Activated T-cell treated with anti-CD3 and anti-CD28 coated beads for 1 hour (primary cell): Measurements from ENCODE around the gene CSNK1G3.
"Not testable (repeated sequence)": the region's sequence is repeated elsewhere in the genome, so short reads cannot be mapped to it uniquely, and the experiment has no call there.

Experiments used
- DNase-seq: peaks from one replicate; pipeline ENCODE4 v3.0.0-alpha.2; 2020; ENCODE audit warnings: low read depth

Gene CSNK1G3

DNA sequence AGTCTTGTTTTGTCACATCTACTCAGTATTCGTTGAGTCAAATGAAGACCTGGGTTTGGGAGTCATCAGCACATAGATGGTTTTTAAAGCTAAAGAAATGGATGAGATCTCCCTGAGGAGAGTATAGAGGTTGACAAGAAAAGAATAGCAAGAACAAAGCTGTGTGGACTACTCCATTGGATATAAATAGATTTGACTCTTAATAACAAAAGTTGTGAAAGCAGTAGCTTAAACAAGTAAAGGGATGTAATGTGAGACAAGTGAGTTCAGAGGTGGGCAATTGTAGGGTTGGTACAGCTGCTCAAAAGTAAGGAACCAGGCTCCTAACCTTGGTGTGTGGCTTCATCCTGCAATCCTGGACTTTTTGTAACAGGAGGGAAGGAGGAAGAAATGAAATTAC is 49.3 kb downstream of the CSNK1G3 start:
- DNase-seq, result no peak

DNA sequence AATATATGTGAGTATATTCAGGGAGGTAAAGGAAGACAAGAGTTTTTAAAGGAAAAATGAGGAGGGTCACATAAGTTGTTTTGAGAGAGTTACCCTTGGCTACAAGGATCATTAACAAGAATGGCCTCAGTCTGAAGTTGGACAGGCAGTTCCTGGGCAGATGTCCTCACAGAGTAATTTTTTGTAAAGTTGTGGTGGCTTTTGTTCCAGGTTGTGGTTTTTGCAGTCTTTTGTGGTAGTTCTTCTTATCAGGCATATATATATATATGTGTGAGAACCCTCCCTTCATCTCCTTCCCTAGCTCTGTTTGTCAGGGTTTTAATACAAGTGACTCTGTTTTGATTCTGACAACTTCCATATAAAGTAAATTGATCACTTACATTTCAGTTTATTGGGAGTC is 60.0 kb downstream of the CSNK1G3 start:
- no peak for DNase-seq

DNA sequence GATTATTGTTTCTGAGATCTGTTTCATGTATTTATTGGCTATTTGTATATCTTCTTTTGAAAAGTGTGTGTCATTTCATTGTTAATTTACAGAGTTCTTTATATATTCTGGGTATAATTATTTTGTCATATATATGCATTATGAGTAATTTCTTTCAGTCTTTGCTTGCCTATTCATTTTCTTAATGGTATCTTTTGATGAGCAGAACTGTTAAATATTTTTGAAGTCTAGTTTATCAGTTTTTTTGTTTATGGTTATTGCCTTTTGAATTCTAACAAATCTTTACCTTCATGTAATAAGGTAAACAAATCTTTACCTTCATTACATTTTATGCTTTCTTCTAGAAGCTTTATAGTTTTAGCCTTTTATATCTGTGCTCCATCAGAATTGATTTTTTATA is 66.4 kb downstream of the CSNK1G3 start:
- DNase-seq, result no peak

DNA sequence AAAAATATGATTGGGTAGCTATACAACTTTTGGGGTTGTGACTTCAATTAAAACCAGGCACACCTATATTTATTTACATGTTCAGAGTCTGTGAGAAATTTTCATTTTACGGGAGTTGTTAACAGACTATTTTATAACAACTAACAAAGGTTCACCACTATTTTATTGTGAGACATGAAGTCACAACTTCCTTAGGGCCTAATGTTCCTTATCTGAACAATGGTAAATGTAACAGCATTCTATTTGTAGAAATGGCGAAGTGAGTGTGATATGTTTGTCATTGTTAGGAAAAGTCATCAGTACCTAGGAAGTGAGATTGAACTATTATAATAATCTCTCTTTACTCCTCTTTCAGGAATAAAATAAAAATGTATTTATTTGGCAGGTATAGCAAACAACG is 67.4 kb downstream of the CSNK1G3 start:
- no peak for DNase-seq

DNA sequence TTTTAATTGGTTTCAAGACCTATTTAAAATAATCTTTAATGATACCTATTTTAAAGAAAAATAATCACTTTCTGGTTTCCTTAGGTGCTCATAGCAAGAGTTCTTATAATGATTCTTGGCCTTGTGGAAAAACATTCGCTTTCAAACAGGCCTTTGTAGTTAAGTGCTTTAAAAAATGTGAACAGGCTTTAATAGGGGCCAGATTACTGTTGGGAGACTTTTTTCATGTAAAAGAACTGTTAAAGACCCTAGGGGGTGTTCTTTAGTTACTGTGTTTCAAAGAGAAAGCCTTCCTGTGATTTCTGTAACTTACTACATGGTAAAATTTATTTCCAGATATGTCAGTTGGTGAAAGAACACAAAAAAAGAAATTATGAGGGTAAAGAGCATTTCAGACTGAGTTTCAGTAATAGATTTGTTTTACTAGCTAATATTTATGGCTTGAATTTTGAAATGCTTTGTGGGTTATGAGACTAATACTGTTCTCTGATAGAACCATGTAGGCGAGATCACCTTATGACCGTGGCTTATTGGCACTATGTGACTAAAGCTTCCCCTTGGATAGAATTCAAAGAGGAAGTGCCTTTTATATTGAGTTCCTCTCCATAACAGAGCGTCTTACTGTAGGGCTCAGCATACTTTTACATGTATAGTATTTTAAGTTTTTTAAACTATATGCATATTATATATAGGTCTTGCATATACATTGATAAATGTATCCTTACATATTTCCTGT is 70.7 kb downstream of the CSNK1G3 start:
- DNase-seq, result no peak

DNA sequence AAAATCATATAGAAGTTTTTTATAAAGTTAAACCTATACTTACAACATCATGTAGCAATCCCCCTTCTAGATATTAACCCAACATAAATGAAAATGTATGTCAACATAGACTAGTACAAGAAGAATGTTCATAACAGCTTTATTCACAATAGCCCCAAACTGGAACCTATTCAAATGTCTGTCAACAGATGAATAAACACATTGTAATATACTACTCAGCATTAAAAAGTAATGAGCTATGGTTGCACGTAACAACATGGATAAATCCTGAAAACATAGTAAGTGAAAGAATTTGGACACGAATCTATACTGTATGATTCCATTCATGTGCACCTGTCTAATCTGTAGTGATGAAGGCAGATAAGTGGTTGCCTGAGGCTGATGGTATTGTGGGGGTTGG is 73.9 kb downstream of the CSNK1G3 start:
- no peak for DNase-seq

DNA sequence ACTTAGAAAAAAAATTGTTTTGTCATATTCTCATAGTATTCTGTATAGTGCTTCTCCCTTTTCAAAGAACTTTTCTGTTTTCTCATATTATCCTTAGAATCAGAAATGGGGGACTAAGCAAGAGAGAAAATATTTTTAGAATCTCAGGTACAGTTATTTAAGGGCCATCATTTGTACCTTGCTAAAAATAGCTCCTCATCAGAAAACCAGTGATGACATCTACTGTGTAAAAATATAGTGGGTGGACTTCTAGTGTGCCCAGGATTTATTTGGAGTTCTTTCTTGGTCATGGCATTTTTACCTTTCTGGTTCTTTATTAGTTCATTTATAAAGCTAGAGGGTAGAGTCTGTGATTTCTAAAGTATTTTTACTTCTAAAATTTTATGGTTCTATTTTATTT is 82.5 kb downstream of the CSNK1G3 start:
- DNase-seq, result no peak

DNA sequence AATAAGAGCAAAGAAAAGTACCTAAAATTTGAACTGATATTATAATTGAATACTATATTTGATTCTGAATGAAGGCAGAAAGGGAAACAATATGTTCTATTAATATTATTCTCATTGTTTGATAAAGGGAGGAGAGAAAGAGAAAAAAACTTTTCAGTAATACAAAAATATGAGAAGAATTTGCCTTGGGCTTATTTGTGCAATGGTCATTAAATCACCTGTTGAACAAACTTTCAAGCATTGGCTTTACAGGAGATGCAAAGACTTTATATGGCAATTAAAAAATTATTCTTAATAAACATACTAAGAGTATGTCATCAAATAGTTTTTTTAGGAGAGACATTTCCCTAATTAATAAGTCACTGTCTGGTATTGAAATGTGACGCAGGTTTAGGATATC is 85.0 kb downstream of the CSNK1G3 start:
- no peak for DNase-seq

DNA sequence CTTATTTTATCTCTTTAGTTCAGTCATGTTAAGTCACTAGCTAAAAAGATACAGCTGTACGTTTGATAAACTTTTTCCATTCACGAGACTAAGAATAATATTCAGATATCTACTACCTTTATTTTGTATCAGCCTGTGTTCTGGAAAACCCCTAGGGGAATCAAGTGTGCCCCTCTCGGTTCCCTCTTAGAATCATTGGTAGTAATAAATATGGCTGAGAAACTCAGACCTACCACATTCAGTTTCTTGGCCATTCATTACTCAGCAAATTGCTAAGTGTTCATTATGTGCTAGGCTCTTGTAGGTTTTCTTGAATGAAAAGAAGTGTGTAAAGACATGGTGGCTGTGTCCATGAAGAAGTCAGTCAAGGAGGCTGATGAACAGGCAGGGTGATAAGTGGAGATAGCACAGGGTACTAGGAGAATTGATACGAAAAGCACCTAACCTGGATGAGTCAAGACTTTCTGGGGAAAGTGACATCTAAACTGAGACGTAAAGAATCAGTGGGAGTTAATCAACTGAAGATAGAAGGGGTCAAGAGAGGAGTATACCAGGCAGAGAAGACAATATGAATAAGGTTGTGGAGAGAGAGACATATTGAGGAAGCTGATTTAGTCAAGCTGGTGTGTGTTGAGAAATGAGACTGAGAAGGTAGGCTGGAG is 86.2 kb downstream of the CSNK1G3 start:
- no peak for DNase-seq

DNA sequence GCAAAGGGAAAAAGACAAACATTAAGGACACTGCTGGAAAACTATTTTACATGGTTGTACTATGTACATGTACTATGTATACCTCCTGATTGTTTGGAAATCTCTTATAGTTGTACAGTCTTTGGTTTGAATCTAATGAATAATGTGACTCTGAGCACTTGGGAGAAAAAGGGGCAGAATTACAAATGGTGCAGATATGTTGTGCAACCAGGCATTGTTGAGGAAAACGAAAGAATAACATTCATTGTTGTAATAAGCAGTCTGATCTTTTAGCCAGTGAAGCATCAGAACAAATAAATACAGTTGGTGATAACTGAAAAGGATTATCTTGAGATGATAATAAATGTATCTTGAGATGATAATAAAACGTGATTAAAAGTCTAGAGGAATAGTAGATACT is 87.2 kb downstream of the CSNK1G3 start:
- no peak for DNase-seq

DNA sequence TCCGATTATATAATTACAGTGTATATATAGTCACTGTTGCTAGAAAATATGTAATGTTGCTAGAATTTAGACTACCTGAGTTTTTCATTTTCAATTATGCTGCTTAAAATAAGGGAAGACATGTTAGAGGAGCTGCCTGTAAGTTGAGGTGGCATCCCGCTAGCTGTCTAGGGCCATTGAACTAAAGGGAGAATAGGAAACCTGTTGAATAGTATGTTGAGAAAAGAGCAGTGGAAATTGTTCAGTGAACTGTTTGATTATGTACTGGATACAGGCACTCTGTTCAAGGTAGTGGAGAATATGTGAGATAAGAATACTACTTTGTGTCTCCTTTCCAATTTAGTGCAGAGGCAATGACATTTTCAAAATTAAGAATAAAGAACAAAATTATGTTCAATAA is 89.6 kb downstream of the CSNK1G3 start:
- DNase-seq, result no peak

DNA sequence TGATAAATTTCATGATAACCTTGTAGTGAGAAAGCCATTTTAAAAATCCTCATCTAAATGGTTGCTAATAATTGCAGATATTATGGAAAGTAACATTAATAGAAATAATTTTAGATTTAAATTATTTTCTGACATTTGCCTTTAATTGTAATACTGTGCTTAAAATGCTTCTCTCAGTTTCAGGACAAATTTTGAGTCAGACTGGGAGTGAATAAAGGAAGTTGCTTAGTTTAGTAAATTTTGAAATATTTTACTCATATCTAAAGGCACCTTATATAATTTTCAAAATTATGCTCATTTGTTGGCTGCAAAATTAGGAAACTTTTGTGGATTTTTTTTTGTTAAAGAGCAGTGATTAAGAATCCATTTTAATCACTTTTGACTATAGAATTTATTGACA is 93.8 kb downstream of the CSNK1G3 start:
- DNase-seq, result no peak

DNA sequence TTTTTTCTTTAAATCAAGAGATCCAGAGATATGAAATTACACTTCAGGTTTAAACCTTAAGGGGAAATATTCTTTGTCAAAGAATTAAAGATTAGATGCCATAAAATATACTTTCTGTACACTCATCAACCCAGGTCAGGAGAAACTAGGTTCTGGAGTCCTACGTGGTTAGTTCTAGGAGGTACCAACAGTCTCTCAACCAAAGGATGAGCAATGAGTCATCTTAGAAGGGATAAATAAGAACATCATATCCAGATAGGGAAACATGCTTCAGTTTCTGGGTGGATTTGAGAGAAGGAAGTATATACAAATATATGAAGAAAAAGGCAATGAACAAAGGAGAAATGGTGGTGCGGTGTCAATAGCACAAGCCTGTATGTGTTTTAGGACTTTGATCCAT is 98.2 kb downstream of the CSNK1G3 start:
- no peak for DNase-seq

DNA sequence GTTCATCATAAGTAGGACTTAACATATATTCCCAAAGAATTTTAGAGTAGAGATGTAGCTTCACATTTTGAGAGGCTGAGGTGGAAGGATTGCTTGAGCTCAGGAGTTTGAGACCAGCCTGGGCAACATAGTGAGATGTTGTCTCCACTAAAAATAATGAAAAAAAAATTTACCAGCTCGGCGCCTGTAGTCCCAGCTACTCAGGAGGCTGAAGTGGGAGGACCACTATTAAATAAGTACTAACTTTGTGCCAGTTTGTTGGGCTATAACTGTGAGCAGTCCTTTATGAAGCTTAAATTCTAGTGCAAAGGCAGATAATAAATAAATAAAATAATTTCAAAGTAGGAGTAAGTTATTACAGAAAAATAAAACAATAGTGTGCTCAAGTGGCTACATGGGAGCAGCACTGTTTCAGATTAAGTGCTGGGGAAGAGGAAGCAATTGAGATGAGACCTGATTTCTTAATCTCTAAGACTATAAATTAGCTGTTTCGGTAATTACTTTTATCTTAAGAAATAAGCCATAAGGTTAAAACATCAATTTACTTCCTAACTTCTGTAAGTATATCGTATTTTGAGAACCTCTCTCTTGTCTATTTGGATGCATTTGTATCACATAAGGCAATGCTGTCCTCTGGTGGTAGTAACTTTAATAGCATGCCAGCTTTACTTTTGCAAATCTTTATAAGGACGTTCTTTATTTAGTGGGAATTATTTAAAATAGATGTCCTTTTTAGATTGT is 98.9 kb downstream of the CSNK1G3 start:
- DNase-seq, result no peak

DNA sequence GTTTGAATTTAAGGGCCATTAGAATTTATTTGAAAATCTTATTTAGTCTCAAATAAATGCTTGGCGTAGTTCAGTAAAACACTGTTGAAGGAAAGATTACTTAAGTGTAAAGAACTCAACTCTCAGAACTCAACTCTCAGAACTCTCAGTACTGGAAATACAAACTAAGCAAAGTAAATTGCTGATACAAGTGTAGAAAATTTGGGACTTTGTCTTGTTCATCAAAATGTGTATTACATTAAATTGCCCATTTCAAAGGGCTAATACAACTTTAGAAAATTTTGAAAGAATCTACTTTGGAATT is 99.4 kb downstream of the CSNK1G3 start:
- DNase-seq, result no peak

DNA sequence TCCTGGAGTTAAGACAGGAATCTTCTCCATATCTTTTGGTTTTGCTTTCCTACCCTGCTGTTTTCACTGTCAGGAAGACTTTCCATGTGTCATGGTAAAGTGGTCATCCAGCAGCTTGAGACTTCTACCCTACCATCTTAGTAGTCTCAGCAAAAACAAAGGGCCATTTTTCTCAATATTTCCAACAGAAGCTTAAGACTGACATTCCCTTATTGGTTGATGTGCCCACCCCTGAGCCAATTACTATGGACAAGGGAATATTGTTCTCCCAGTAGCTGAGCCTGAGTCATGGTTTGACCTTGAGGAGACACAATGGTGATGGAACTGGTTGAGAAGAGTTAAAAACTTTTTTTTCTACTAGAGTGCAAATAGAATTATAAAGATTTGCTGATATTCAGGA is 105.6 kb downstream of the CSNK1G3 start:
- DNase-seq, result no peak

DNA sequence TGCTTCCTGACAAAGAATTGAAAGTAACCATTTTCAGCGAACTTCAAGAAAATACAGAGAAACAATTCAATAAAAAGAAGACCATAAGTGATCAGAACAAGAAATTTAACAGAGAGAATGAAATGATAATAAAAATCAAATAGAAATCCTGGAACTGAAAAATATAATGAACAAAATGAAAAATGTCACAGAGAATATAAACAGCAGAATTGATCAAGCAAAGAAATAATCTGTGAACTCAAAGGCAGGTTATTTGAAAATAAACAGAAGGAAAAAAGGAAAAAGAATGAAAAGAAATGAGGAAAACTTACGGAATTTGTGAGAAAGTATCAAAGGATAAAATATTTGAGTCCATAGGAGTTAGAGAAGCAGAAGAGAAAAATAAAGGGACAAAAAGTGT is 114.1 kb downstream of the CSNK1G3 start:
- DNase-seq, result no peak

DNA sequence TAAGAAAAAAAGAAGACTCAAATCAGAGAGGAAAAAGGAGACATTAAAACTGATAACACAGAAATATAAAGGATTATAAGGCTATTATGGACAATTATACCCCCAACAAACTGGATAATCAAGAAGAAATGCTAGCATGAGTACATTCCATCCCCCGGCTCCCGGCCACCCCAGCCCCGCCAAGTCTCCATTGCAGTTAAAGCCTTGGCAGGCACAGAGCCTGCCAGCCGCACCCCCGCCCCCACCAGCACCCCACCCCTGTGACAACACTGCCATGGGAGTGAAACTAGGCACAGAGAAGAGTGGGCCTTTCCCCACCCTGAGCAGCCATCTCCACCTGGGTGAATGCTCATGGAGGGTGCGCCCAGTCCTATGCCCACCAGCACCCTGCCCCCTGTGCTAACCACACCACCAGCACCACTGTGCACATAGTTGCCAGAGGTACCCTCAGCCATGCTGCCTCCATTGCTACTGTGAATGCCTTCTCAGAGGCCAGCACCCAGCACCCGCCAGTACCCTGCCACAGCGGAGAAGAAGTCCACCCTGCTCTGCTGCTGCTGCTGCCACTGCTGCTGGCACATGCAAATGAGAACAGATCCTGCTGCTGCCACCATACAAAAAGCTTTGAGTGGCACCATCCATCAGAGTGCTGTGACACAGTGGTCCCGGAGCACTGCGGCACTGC is 117.0 kb downstream of the CSNK1G3 start:
- DNase-seq, result no peak

DNA sequence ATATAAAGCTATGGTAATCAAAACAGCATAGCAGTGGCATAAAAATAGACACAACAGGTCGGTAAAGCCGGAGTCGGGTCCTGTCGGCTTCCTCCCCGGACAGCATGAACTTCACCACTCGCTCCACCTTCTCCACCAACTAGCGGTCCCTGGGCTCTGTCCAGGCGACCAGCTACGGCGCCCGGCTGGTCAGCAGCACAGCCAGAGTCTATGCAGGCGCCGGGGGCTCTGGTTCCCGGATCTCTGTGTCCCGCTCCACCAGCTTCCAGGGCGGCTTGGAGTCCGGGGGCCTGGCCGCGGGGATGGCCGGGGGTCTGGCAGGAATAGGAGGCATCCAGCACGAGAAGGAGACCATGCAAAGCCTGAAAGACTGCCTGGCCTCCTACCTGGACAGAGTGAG is 124.0 kb downstream of the CSNK1G3 start:
- no peak for DNase-seq

DNA sequence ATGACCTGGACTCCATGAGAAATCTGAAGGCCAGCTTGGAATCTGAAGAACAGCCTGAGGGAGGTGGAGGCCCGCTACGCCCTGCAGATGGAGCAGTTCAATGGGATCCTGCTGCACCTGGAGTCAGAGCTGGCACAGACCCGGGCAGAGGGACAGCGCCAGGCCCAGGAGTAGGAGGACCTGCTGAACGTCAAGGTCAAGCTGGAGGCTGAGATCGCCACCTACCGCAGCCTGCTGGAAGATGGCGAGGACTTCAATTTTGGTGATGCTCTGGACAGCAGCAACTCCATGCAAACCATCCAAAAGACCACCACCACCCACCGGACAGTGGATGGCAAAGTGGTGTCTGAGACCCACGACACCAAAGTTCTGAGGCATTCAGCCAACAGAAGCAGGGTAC is 125.1 kb downstream of the CSNK1G3 start:
- not testable (repeated sequence) for DNase-seq

DNA sequence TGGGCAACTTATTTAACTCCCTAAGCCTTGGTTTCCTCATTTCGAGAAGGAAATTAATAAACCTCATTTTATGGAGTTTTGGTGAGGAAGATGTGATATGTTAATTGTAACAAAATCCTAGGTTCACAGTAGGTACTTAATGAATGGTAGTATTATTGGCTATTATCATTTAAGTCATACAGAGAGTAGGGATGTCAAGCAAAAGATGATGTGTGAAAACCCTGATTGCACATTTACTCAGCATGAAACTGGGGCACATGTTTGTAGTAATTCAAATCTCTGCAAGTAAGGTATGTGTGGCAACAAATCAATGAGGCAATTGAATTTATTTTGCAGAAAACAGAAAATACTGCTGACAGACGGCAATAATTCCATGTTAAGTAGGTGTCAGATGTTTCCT is 127.3 kb downstream of the CSNK1G3 start:
- DNase-seq, result no peak

DNA sequence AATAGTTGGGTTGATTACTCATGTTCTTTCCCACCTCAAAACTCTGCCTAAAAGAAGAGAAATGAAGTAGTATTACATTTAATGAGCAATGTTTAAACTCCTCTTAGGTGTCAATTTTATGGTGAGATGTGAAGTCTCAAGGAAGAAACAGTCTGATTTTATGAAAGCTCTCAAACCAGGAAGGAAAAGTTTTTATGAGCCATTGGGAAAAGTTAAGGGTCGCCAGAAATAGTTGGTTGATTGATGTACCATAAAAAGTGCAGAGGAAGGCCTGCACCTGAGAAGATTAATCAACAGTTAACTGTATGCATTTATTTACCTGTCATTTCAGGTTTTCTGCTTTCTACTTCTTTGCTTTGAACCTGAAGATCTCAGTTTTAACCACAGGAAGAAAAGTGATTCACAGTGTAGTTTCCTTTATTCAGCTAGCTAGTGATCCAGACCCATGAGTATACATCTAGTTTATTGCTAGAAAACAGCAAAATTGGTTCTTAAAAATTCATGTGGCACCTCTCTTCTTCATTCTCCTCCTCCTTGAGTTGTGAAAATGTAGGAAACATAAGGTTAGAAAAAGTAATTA is 133.1 kb downstream of the CSNK1G3 start:
- no peak for DNase-seq

DNA sequence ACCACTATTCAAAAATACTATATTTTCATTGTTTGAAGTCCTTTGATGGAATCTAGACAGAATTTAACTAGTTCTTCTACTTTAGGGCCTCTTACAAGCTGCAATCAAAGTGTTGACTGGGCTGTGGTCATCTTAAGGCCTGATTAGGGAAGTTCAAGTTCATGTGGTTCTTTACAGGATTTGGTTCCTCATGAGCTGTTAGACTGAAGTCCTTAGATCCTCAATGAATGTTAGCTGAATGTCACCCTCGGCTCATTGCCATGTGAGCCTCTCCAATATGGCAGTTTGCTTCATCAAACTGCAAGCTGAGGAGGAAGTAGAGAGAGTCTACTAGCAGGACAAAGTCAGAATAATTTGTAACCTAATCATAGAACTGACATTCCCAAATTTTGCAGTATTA is 135.1 kb downstream of the CSNK1G3 start:
- DNase-seq, result no peak
